Subcutaneous adipose tissue (tissue), 4 donors: ENCODE data around the gene SLC35E2B. TPM values are rescaled to one million over a fixed set of nuclear protein-coding genes. Genes with fewer than 3 reads are reported as not detected.
"Not testable (repeated sequence)": the region's sequence is repeated elsewhere in the genome, so short reads cannot be mapped to it uniquely, and the experiment has no call there.

Source experiments
- total RNA-seq, 4 donors: library from RNA; depleted of rRNA; stranded (reverse); fragments of >200 nt; gene quantifications; one replicate each; pipeline ENCODE4 v1.1.0, GENCODE V29; 2016
- TF ChIP-seq, protein P1 (sequence below): fragments of 450-650 bp; IDR thresholded peaks from one replicate; pipeline ENCODE4 v1.5.1; 2016; ENCODE audit warnings: low read depth, mild to moderate bottlenecking, control low read depth, antibody characterized with exemption, moderate library complexity

SLC35E2B gene
- total RNA-seq = 10 to 100 TPM; 31.3 to 45.2 (median 36.5) TPM

DNA sequence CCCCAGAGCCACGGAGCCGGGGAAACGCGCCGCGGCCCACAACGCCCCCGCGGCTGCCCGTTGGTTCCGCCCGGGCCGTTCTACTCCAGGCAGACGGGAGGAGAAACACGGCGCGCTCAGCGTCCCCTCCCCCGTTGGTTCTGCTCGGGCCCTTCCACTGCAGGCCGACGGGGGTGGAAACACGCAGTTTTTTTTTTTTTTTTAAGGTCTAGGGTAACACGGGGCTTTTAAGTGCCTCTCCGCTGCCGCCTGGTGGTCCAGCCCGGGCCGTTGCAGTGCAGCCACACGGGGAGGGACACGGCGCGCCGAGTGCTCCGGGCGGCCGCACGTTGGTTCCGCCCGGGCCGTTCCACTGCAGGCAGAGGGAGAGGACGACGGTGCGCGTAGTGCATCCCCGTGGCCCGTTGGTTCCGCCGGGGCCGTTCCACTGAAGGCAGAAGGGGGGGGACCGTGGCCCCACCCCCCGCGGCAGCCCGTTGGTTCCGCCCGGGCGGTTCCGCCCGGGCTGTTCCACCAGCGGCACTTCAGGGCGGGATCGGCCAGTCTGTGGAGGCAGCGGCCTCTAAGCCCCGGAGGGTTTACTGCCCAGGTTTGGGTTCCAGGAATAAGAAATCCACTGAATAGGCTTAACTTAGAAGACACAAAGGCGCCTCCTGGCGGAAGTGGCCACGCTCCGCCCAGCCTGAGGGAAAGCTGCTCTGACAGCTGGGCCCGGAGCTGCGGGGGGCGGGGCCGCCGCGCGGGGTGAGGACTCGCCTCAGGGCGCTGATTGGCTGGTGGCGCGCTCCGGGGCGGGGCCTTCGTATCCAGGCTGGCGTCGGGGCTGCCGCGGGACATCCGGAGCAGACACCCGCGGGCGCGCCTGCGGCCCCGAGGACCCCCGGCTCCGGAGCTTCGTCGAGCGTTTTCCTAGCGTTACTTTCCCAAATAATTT, at the start of gene SLC35E2B:
Gene SLC35E2B, minus strand, starts transcription at position 82 of the 934 bp plus-strand sequence. CDS start 16,096 bp downstream, outside the sequence.
- TF ChIP-seq, protein P1, sequence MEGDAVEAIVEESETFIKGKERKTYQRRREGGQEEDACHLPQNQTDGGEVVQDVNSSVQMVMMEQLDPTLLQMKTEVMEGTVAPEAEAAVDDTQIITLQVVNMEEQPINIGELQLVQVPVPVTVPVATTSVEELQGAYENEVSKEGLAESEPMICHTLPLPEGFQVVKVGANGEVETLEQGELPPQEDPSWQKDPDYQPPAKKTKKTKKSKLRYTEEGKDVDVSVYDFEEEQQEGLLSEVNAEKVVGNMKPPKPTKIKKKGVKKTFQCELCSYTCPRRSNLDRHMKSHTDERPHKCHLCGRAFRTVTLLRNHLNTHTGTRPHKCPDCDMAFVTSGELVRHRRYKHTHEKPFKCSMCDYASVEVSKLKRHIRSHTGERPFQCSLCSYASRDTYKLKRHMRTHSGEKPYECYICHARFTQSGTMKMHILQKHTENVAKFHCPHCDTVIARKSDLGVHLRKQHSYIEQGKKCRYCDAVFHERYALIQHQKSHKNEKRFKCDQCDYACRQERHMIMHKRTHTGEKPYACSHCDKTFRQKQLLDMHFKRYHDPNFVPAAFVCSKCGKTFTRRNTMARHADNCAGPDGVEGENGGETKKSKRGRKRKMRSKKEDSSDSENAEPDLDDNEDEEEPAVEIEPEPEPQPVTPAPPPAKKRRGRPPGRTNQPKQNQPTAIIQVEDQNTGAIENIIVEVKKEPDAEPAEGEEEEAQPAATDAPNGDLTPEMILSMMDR = not testable (repeated sequence)

DNA sequence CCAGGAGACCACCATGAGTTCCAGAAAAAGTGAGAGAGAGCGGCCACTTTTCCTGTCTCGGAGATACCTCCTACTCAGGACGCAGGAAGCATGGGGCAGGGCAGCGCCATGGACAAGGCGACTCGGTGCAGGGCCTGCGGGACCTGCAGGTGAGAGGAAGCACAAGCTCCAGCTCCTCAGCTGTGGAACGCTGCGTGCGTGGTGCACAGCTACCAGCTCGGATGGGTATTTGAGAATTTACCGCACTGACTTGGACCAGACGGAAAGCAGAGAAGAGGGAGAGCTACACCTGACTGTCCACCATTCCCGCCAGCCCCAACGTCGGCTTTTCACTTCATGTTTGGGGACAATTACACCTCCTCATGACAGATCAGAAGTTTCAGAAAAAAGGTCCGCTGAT, 39.8 kb upstream of the SLC35E2B start:
- TF ChIP-seq, protein P1 = no peak

DNA sequence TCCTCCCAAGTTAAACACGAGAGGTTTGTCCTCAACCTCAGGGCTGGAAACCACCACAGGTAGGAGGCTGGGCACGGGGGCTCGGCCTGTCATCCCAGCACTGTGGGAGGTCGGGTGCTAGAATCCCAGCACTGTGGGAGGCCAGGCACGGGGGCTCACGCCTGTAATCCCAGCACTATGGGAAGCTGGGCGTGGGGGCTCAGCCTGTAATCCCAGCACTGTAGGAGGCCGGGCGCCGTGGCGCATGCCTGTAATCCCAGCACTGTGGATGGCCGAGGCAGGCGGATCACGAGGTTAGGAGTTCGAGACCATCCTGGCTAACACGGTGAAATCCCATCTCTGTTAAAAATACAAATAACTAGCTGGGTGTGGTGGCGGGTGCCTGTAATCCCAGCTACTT, 38.3 kb upstream of the SLC35E2B start:
- TF ChIP-seq, protein P1 = no peak

DNA sequence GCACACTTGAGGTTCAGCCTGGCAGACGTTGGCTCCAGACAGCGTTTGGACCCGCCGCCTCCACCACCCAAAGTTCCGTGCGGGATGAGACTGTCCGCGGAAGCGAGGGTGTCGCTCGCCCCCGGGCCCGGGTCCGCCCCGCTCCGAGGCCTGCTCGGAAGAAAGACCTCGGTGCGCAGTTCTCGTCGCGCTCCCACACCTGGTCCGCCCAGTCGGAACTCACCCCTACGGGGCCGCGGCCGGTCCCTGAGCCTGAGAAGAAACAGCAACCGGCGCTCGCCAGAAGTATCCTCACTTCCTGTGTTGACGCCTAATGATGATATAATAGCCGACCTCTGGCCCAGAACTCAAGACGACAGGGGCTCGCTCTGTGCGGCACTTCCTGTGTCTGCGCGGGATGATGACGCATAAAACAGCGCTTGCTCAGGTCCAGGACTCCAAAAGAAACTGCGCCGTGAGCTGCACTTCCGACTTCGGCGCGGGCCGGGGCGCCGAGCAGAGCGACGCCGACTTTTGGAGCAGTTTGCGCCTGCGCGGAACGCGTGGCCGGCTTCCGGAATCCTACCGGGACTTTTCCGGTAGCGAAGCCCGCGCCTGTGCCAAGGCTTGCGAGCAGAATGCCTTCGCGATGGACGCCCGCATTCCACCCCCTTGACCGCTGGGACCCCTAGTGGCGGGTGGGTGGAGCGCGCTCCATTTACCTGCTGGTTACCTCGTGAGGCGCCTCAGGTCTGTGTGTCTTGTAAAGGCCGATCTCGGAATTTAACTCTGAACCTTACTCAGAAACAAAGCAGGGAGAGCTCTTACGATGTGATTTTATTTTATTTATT, 31.7 kb upstream of the SLC35E2B start, which contains the start of gene CDK11A:
Gene CDK11A, minus strand, starts transcription at position 323 of the 830 bp plus-strand sequence. CDS start 1,539 bp downstream, outside the sequence.
- TF ChIP-seq, protein P1 = not testable (repeated sequence)

DNA sequence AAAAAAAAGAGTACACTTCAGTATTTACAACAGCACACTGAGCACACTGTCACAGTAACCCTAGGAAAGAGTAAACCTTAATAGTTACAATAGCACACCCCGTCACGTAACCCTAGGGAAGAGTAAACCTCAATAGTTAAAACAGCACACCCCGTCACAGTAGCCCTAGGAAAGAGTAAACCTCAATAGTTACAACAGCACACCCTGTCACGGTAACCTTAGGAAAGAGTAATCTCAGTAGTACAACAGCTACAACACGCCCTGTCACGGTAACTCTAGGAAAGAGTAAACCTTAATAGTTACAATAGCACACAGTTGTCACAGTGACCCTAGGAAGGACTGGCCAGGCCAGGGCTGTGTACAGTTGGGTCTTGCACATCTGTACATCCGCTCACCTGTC, 28.6 kb upstream of the SLC35E2B start:
- TF ChIP-seq, protein P1 = no peak

DNA sequence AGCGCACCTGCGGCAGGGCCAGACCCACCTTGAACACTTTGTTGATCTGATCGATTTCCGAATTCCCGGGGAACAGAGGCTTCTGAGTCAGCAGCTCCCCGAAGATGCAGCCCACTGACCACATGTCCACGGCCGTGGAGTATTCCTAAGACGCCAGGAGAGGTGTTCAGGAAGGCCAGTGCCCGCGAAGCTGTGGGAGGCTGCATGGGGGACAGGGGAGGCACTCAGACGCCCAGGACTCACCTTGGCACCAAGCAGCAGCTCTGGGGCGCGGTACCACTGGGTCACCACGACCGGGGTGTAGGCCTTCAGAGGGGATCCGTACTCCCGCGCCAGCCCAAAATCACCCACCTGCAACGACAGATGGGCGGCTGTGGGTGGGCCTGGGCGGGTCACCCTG, 11.2 kb upstream of the SLC35E2B start:
- TF ChIP-seq, protein P1 = no peak

DNA sequence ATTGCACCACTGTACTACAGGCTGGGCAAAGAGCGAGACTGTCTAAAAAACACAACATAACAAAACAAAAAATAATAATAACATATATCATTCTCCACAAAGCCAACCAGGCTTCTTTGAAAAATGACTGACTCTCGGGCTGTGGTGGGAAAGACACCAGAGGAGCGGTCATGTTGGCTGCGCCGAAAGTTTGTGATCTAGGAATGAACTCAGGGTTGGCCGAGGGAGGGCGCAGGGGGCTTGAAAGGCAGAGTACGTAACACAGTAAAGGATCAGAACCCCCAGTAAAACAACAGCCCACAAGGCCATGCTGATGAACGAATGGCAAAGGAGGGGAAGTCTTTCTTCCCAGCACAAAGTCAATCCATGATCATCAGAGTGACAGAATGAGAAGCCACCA, 4.7 kb downstream of the SLC35E2B start:
- TF ChIP-seq, protein P1 = no peak
